Liver (tissue), 3 donors: Measurements from ENCODE around the gene SLC25A48.

Source experiments
- ATF3 ChIP-seq: IDR thresholded peaks from 2 replicates; pipeline ENCODE4 v1.6.1; 2016; ENCODE audit warnings: antibody characterized with exemption
- CTCF ChIP-seq: fragments of 150-350 bp; IDR thresholded peaks from 2 replicates; pipeline ENCODE4 v1.5.1; 2017; ENCODE audit warnings: improper control_type of control experiment, low read depth, low read length; ENCODE audit not compliant: missing input control
- EGR1 ChIP-seq, 2 donors: IDR thresholded peaks; 2 replicates each; pipeline ENCODE4 v1.6.1; 2016 to 2018; ENCODE audit warnings: antibody characterized with exemption in 2 of 2, low read depth in 2 of 2
- HNF4A ChIP-seq, 2 donors: conservative IDR thresholded peaks; 2 replicates each; pipeline ENCODE4 v1.6.1; 2016; ENCODE audit warnings: antibody characterized with exemption in 2 of 2, mild to moderate bottlenecking in 2 of 2
- JUND ChIP-seq, 2 donors: IDR thresholded peaks; 2 replicates each; pipeline ENCODE4 v1.6.1; 2016; ENCODE audit warnings: antibody characterized with exemption in 2 of 2
- MAX ChIP-seq: IDR thresholded peaks from 2 replicates; pipeline ENCODE4 v1.6.1; 2016; ENCODE audit warnings: antibody characterized with exemption
- NR2F2 ChIP-seq: IDR thresholded peaks from 2 replicates; pipeline ENCODE4 v1.6.1; 2016; ENCODE audit warnings: antibody characterized with exemption
- RAD21 ChIP-seq, 2 donors: IDR thresholded peaks; 2 replicates each; pipeline ENCODE4 v1.6.1; 2016; ENCODE audit warnings: antibody characterized with exemption in 2 of 2, mild to moderate bottlenecking in 2 of 2
- REST ChIP-seq: IDR thresholded peaks from 2 replicates; pipeline ENCODE4 v1.6.1; 2016; ENCODE audit warnings: antibody characterized with exemption, mild to moderate bottlenecking
- SP1 ChIP-seq: IDR thresholded peaks from 2 replicates; pipeline ENCODE4 v1.6.1; 2018; ENCODE audit warnings: antibody characterized with exemption, mild to moderate bottlenecking
- TAF1 ChIP-seq: conservative IDR thresholded peaks from 2 replicates; pipeline ENCODE4 v1.6.1; 2016; ENCODE audit warnings: antibody characterized with exemption, mild to moderate bottlenecking
- ZBTB33 ChIP-seq: IDR thresholded peaks from 2 replicates; pipeline ENCODE4 v1.6.1; 2016; ENCODE audit warnings: antibody characterized with exemption
- donor health status: healthy.
- donor health status: healthy.

GRCh38 chr5:135831439-135831838, 3.0 kb upstream of the SLC25A48 start:
- TF ChIP-seq CTCF, result no peak
- no peak for TF ChIP-seq TAF1
- no peak for TF ChIP-seq REST
- TF ChIP-seq HNF4A (conservative IDR thresholded peaks at IDR 0.05), result no peak
- no peak for TF ChIP-seq JUND (IDR thresholded peaks at IDR 0.05)
- TF ChIP-seq SP1, result no peak
- TF ChIP-seq RAD21 (IDR thresholded peaks at IDR 0.05), result no peak
- no peak for TF ChIP-seq ATF3
- TF ChIP-seq EGR1 (IDR thresholded peaks at IDR 0.05; ENCODE audit: low read depth in 2 of 2), result no peak
- no peak for TF ChIP-seq MAX
- TF ChIP-seq ZBTB33, result no peak
- TF ChIP-seq NR2F2, result no peak
